Esophagus (tissue), 2 donors: ENCODE results near the gene CLDN19. TPM values are rescaled to one million over a fixed set of nuclear protein-coding genes. Genes with fewer than 3 reads are reported as not detected.

Experiments used
- H3K27ac ChIP-seq, 2 donors: one replicate each; pipeline ENCODE4 v1.5.1; 2013; ENCODE audit warnings: low read depth in 2 of 2, mild to moderate bottlenecking in 2 of 2, inconsistent platforms in 1 of 2, low read length in 1 of 2, moderate library complexity in 1 of 2
- H3K27me3 ChIP-seq, 2 donors: one replicate each; pipeline ENCODE4 v1.6.1; 2013; ENCODE audit warnings: low read length in 2 of 2, control low read depth in 1 of 2, mild to moderate bottlenecking in 1 of 2; ENCODE audit not compliant: insufficient read depth in 2 of 2, control insufficient read depth in 1 of 2
- H3K36me3 ChIP-seq, 2 donors: one replicate each; pipeline ENCODE4 v1.6.1; 2013; ENCODE audit warnings: low read length in 1 of 2; ENCODE audit not compliant: control insufficient read depth in 2 of 2, insufficient read depth in 2 of 2
- H3K4me1 ChIP-seq, 2 donors: one replicate each; pipeline ENCODE4 v1.6.1; 2013; ENCODE audit warnings: low read length in 1 of 2; ENCODE audit not compliant: control insufficient read depth in 2 of 2, insufficient read depth in 2 of 2
- H3K4me3 ChIP-seq, 2 donors: one replicate each; pipeline ENCODE4 v1.5.1; 2013; ENCODE audit warnings: low read length in 2 of 2, mild to moderate bottlenecking in 2 of 2, low read depth in 1 of 2, moderate library complexity in 1 of 2
- H3K9me3 ChIP-seq, 2 donors: one replicate each; pipeline ENCODE4 v1.6.1; 2013; ENCODE audit warnings: mild to moderate bottlenecking in 2 of 2, low read depth in 1 of 2, low read length in 1 of 2, moderate library complexity in 1 of 2; ENCODE audit not compliant: control insufficient read depth in 2 of 2, insufficient read depth in 1 of 2
- WGBS, 2 donors: extraction: QIAGEN DNeasy Blood & Tissue Kit; methylation state at CpG; one replicate each; pipeline ENCODE4 v1.1.7; 2013; 5-methylcytosine and 5-hydroxymethylcytosine counted together
- polyA plus RNA-seq, 2 donors: library from polyadenylated mRNA; stranded (reverse); fragments of 200-250 nt; gene quantifications; one replicate each; pipeline ENCODE4 v1.2.3, GENCODE V29; 2013
- donor health status: healthy with polysubstance abuse.
- donor health status: Bipolar disorder and iron deficiency.

The CLDN19 gene
- polyA plus RNA-seq, 2 donors = 0.04 TPM; not detected in 1

GRCh38 chr1:42741706-42742105 is 1.7 kb upstream of the CLDN19 start:
- Histone ChIP-seq H3K4me1 (peaks cover 4 to 24% of the 10 kb centered on the region in 2 donors), H3K36me3 (no peaks in the 10 kb centered on the region), H3K9me3 (no peaks in the 10 kb centered on the region), H3K27me3 (no peaks in the 10 kb centered on the region), H3K4me3 (no peak overlapping the region), H3K27ac (no peak overlapping the region)
- 90 to 95% methylated on average over 4 of the region's 4 CpGs for WGBS, 2 donors

- no peaks in the 10 kb centered on the region for H3K27me3 ChIP-seq
- no peaks in the 10 kb centered on the region for H3K36me3 ChIP-seq
- peaks cover 4 to 30% of the 10 kb centered on the region in 2 donors for H3K4me1 ChIP-seq
- H3K27ac ChIP-seq = no peak overlapping the region
- H3K4me3 ChIP-seq = no peak overlapping the region
- H3K9me3 ChIP-seq = no peaks in the 10 kb centered on the region
- 70 to 71% methylated on average over 18 to 19 of the region's 19 CpGs for WGBS, 2 donors
These were observed 980 bp upstream of the CLDN19 start for GRCh38 chr1:42740851-42741580.

GRCh38 chr1:42738678-42739226 is 1.3 kb downstream of the CLDN19 start:
- H3K4me1 ChIP-seq = peaks cover 4 to 30% of the 10 kb centered on the region in 2 donors
- H3K27me3 ChIP-seq = no peaks in the 10 kb centered on the region
- no peaks in the 10 kb centered on the region for H3K36me3 ChIP-seq
- no peaks in the 10 kb centered on the region for H3K9me3 ChIP-seq
- 73 to 74% methylated on average over 7 to 8 of the region's 8 CpGs for WGBS, 2 donors
- H3K27ac ChIP-seq = no peak overlapping the region
- no peak overlapping the region for H3K4me3 ChIP-seq

- no peaks in the 10 kb centered on the region for H3K36me3 ChIP-seq
- peaks cover 4 to 25% of the 10 kb centered on the region in 2 donors for H3K4me1 ChIP-seq
- H3K27ac ChIP-seq = no peak overlapping the region
- no peaks in the 10 kb centered on the region for H3K9me3 ChIP-seq
- no peaks in the 10 kb centered on the region for H3K27me3 ChIP-seq
- no peak overlapping the region for H3K4me3 ChIP-seq
- 89 to 90% methylated on average over 21 of the region's 21 CpGs for WGBS, 2 donors
These were observed 1.9 kb downstream of the CLDN19 start for GRCh38 chr1:42737986-42738677.

- H3K9me3 ChIP-seq = no peaks in the 10 kb centered on the region
- H3K27me3 ChIP-seq = no peaks in the 10 kb centered on the region
- H3K27ac ChIP-seq = no peak overlapping the region
- WGBS, 2 donors = 37 to 44% methylated on average over 5 of the region's 5 CpGs
- H3K36me3 ChIP-seq = no peaks in the 10 kb centered on the region
- no peak overlapping the region for H3K4me3 ChIP-seq
- peaks cover 4 to 25% of the 10 kb centered on the region in 2 donors for H3K4me1 ChIP-seq
These were observed 2.8 kb downstream of the CLDN19 start for GRCh38 chr1:42737257-42737656.

- Histone ChIP-seq H3K4me1 (peaks cover 4 to 25% of the 10 kb centered on the region in 2 donors), H3K9me3 (no peaks in the 10 kb centered on the region), H3K27me3 (no peaks in the 10 kb centered on the region), H3K27ac (no peak overlapping the region), H3K36me3 (no peaks in the 10 kb centered on the region), H3K4me3 (no peak overlapping the region)
- 80 to 81% methylated on average over 7 to 8 of the region's 8 CpGs for WGBS, 2 donors
These were observed 3.4 kb downstream of the CLDN19 start for GRCh38 chr1:42736571-42737200.

GRCh38 chr1:42736152-42736551 is 3.9 kb downstream of the CLDN19 start:
- Histone ChIP-seq H3K27me3 (no peaks in the 10 kb centered on the region), H3K4me3 (no peak overlapping the region), H3K9me3 (no peaks in the 10 kb centered on the region), H3K27ac (no peak overlapping the region), H3K4me1 (peaks cover 4 to 22% of the 10 kb centered on the region in 2 donors), H3K36me3 (no peaks in the 10 kb centered on the region)
- 49 to 56% methylated on average over 3 to 4 of the region's 4 CpGs for WGBS, 2 donors

GRCh38 chr1:42735477-42736105 is 4.4 kb downstream of the CLDN19 start:
- Histone ChIP-seq H3K4me1 (peaks cover 4 to 22% of the 10 kb centered on the region in 2 donors), H3K4me3 (no peak overlapping the region), H3K27ac (no peak overlapping the region), H3K9me3 (no peaks in the 10 kb centered on the region), H3K27me3 (no peaks in the 10 kb centered on the region), H3K36me3 (no peaks in the 10 kb centered on the region)
- WGBS, 2 donors = 59 to 73% methylated on average over 14 of the region's 14 CpGs

- 79 to 80% methylated on average over 11 of the region's 11 CpGs for WGBS, 2 donors
- H3K4me1 ChIP-seq = peaks cover 2 to 19% of the 10 kb centered on the region in 2 donors
These were observed 5.0 kb downstream of the CLDN19 start for GRCh38 chr1:42735056-42735455.

More at GRCh38 chr1:42735056-42735455, 5.0 kb downstream of the CLDN19 start:
- Histone ChIP-seq H3K27ac (no peak overlapping the region), H3K9me3 (no peaks in the 10 kb centered on the region), H3K36me3 (no peaks in the 10 kb centered on the region), H3K27me3 (no peaks in the 10 kb centered on the region), H3K4me3 (no peak overlapping the region)
